GM18873 (cell line): ENCODE results near the gene PCNX2.

Experiments
- ATAC-seq: cut with Tn5 transposase; IDR thresholded peaks from one replicate; pipeline ENCODE4 v1.9.1; 2021; ENCODE audit warnings: mild to moderate bottlenecking, moderate library complexity, moderate number of reproducible peaks; ENCODE audit not compliant: unreplicated experiment, low FRiP score

PCNX2 gene

GRCh38 chr1:232974971-232975370, 320.6 kb downstream of the PCNX2 start:
- no peak for ATAC-seq

GRCh38 chr1:232973652-232974611, 321.6 kb downstream of the PCNX2 start:
- ATAC-seq, result no peak

GRCh38 chr1:232970508-232970907, 325.0 kb downstream of the PCNX2 start:
- no peak for ATAC-seq

- no peak for ATAC-seq
Measured at GRCh38 chr1:232969799-232970198, 325.7 kb downstream of the PCNX2 start.

GRCh38 chr1:232968965-232969364, 326.6 kb downstream of the PCNX2 start:
- ATAC-seq, result no peak

- ATAC-seq, result no peak
Measured at GRCh38 chr1:232968391-232968790, 327.1 kb downstream of the PCNX2 start.

GRCh38 chr1:232966663-232967062, 328.9 kb downstream of the PCNX2 start:
- no peak for ATAC-seq

GRCh38 chr1:232965912-232966217, 329.7 kb downstream of the PCNX2 start:
- no peak for ATAC-seq

GRCh38 chr1:232965124-232965911, 330.2 kb downstream of the PCNX2 start:
- ATAC-seq, result no peak

GRCh38 chr1:232964601-232965000, 330.9 kb downstream of the PCNX2 start:
- no peak for ATAC-seq

GRCh38 chr1:232962761-232963745, 332.5 kb downstream of the PCNX2 start:
- ATAC-seq, result no peak

- no peak for ATAC-seq
Measured at GRCh38 chr1:232958067-232958466, 337.5 kb downstream of the PCNX2 start.

GRCh38 chr1:232956081-232956480, 339.4 kb downstream of the PCNX2 start:
- no peak for ATAC-seq

GRCh38 chr1:232954594-232955365, 340.7 kb downstream of the PCNX2 start:
- no peak for ATAC-seq

- ATAC-seq, result no peak
Measured at GRCh38 chr1:232952514-232953499, 342.7 kb downstream of the PCNX2 start.

- no peak for ATAC-seq
Measured at GRCh38 chr1:232951605-232952004, 343.9 kb downstream of the PCNX2 start.

GRCh38 chr1:232951180-232951579, 344.3 kb downstream of the PCNX2 start:
- no peak for ATAC-seq
